GM18498 (cell line): ENCODE results near the gene TNFRSF12A.

Experiments
- ATAC-seq: cut with Tn5 transposase; IDR thresholded peaks from one replicate; pipeline ENCODE4 v1.9.1; 2021; ENCODE audit warnings: mild to moderate bottlenecking, moderate library complexity; ENCODE audit not compliant: unreplicated experiment

Gene TNFRSF12A

DNA sequence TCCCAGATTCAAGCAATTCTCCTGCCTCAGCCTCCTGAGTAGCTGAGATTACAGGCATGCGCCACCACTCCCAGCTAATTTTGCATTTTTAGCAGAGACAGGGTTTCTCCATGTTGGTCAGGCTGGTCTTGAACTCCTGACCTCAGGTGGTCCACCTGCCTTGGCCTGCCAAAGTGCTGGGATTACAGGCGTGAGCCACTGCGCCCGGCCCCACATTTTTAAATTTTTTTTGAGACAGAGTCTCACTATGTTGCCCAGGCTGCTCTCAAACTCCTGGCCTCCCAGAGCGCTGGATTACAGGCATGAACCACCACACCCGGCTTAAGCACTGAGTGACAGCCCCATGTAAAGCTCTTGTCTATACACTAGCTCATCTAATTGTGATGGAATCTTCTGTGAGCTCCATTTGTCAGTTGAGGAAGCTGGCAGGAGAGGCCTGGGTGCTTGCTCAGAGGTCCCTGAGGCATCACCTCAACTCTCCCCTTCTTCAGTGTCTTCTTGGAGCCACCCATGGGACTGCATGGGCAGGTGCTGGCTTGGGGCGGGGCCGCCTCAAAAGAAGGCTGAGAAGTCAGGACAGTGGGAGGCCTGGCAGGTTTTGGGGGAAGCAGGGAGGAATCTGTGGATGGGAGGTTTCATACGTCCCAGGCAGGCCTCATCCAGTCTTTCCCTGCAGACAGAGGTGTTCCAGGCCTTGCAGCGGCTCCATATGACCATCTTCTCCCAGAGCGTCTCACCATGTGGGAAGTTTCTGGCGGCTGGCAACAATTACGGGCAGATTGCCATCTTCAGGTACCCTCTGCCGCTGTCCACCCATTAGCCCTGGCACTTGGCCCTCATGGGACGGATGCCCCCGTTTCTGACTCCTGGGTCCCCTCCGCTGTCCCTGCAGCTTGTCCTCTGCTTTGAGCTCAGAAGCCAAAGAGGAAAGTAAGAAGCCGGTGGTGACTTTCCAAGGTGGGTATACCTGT is 5.1 kb downstream of the TNFRSF12A start:
- ATAC-seq = no peak

DNA sequence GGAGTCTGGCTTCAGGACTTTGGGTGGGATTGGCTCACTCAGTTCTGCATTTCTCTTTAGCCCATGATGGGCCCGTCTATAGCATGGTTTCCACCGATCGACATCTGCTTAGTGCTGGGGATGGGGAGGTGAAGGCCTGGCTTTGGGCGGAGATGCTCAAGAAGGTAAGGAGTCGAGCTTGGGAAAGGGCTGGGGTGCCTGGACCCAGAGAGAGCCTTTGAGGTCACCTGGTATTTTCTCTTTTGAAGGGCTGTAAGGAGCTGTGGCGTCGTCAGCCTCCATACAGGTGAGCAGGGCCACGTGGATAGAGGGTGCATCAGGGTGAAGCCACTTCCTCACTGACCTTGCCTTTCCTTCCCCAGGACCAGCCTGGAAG is 5.8 kb downstream of the TNFRSF12A start:
- no peak for ATAC-seq

DNA sequence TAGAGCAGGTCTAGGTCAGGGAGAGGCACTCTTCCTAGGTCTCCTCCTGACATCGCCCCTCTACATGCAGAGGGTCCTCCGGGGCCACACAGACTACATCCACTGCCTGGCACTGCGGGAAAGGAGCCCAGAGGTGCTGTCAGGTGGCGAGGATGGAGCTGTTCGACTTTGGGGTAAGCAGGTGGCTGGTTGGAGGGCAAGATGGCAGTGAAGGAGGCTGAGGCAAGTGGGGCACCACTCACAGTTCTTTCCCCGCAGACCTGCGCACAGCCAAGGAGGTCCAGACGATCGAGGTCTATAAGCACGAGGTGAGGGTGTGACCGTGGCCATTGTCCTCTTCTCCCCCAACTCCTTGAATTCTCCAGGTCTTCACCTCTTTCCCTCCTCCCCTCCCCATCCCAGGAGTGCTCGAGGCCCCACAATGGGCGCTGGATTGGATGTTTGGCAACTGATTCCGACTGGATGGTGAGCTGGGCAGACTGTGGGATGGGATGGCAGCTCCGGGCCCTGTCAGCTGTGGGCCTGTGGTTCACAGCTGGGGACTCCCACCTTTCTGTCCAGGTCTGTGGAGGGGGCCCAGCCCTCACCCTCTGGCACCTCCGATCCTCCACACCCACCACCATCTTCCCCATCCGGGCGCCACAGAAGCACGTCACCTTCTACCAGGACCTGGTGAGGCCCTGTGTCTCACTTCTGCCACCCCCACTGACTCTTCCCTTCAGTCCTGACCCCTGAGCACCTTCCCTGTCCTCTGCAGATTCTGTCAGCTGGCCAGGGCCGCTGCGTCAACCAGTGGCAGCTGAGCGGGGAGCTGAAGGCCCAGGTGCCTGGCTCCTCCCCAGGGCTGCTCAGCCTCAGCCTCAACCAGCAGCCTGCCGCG is 6.7 kb downstream of the TNFRSF12A start:
- ATAC-seq = no peak

DNA sequence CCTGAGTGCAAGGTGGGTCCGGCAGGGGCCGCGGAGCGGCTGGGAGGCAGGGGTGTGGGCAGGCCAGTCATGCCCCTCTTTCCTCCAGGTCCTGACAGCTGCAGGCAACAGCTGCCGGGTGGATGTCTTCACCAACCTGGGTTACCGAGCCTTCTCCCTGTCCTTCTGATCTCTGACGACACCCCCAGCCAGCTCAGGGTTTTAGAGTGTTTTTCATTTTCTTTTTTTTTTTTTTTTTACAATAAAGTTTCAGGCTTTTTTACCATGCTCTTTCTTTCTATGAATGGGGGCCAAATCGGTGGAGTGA is 7.3 kb downstream of the TNFRSF12A start:
- no peak for ATAC-seq

DNA sequence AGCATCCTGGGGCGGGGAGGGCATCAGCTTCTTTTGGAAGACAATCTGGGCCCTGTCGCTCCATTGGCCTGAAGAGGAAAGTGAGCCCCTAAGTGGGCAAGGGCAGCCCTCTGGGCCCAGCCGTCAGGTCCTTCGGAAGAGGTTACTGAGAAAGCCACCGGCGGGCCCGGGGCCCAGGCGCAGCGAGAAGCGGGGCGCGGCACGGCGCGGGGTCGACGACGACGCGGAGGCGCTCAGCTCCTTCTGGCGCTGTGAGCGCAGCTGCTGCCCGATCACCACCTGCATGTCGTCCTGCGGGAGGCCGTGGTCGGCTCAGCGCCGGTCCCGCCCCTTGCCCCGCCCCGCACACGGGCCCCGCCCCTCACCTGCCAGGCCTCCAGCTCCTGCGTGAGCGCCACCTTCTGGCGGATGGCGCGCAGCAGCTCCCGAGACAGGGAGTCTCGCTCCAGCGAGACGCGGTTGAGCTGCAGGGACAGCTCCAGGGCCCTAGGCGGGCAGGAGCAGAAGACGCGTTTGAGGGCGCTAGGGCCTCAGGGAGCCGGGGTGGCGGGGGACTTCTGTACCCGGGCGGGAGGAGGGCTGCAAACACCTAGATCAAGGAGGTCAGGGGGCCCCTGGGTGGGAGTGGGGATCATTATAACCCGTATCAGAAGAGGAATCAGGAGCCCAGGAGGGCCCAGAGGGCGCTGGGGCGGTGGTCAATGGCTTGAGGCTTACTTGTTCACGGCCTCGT is 8.0 kb downstream of the TNFRSF12A start:
- peak; percentile 31 for ATAC-seq

DNA sequence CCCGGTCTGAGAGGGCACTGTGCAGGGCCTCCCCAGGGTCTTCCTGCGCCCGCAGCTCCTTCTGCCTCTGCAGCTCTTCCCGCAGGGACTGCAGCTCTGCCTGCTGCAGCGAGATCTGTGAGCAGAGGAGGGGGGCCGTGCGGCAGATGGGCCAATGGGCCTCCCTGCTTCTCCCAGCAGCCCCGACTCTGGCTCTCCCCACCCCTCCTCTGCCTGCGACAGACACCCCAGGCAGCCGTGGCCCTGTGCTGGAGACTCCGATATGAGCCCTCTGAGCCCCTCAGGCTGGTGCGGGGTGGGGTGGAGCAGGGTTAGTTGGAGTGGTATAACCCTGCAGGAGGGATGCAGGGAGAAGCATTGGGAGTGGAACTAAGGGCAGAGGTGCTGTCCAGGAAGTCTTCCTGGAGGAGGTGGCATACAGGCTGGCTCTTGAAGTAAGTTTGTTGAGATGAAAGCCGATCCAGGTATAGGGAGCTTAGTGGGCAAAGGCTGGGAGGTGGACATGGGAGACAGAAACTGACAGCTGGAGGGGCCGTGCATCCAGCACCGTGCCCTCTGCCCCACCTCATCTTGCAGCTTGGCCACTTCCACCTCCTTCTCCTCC is 8.7 kb downstream of the TNFRSF12A start:
- no peak for ATAC-seq

DNA sequence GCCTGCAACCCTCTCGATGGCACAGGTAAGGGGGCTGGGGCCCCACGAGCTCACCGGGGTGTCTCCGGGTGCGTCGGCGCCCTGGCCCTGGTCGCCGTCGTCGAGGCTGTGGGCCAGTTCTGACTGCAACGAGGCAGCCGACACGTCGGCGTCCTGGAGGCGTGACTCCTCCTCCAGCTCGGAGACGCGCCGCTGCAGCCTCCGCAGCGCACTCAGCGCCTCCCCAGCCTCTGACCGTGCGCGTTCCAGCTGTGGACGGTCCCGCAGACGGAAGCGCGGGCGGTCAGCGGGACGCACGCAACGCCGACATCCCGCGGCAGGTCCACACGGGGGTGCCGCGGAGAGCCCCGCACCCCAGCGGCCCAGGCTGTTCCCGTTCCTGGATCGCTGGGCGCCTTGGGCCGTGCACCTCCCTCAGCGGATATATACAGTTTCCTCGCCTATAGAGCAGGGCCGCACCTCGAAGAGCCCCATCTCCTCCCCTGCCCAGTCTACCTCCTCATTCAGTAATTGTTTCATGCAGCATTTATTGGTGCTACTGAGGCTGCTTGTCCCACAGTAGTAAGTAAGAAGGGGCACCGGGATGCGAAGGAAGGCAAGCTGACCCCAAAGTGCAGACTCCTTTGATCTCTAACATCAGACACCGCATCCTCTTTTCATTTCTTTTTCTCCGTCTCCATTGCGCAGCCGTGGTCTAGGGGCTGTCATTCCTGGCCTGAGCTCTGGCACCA is 9.5 kb downstream of the TNFRSF12A start:
- no peak for ATAC-seq

DNA sequence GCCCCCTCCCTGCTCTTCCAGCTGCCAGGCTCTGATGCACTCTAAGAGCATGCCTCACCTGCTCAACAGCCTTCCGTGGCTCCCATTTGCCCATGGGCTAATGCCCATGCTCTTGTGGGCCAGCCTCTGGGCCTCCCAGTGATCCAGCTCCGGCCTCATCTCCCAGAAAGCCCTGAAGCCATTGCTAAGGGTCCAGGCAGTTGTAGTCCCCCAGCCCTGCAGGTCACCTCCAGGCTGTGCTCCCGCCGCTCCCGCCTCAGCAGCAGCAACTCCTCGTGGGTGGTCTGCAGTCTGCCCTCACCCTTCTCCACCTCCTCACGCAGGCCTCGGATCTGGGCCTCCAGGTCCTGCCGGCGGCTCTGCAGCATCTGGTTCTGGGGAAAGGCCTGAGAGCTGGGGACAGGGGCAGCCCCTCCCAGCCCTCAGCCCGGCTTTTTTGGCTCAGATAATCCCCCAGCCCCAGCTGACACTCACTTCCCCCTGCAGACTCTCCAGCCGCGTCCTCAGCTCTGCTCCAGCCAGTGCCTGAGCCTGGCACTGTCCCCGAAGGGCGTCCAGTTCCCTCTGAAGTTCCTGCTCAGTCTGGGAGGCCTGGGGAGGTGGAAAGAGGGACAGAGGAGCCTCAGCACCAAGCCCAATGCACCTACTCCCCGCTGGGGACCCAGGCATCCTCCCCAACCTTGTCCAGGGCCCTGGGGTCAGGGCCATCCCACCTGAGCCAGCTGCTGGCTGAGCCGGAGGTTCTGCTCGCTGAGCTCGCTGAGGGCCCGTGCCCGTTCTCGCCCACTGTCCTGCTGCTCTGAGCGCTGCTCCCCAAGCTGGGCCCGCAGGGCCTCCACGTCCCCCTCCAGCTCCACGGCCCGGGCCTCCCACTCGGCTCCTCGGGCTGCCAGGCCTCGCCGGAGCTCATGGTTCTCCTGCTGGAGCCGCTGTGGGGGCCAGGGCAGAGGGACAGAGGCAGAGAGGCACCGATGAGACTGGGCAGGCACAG is 10.3 kb downstream of the TNFRSF12A start:
- ATAC-seq = no peak

DNA sequence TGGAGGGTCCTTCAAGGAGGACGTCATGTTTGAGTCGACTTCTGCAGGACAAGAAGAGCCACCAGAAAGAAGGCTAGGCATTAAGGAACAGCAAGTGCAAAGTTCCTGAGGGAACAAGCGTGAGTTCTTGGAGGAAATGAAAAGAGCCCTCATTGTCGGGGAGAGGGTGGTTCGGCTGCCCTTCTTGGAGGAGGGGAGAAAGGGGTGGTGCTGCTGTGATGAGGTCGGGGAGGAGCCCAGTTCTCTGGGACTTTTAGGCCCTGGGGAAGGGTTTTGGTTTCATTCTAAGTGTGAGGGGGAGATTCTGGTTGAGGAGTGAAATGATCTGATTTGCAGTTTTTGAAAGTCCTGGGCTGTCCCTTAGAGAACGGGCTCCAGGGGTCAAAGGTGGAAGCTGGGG is 12.5 kb downstream of the TNFRSF12A start:
- ATAC-seq = no peak

DNA sequence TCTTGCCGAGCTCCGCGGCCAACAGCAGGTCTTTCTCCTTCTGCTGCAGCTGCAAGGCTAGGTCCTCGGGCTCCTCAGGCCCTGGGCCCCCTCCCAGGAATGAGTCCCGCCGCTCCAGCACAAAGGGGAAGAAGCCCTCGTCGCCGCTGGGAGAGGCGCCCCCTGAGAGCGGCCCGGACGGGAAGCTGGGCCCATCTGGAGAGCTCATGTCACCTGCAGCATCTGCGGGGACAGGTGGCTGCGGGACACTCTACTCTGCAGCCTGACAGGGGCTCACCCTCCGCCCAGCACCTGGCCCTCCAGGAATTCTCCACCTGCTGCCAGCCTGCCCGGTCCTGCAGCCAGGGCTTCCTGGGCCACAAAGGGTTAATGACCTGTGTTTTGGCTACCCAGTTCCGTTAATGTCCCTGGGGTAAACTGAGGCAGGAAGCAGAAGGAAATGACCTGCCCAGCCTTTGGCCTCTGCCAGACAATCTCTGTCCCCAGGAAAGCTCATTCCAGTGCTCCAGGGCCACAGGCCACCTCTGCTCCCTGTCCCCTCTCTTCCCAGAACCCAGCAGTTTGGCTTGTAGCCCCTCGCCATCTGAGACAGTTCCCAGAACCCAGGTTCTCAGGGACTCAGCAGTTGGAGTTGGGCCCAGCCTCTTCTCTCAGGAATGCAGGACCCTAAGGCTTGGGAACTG is 15.3 kb downstream of the TNFRSF12A start:
- no peak for ATAC-seq

DNA sequence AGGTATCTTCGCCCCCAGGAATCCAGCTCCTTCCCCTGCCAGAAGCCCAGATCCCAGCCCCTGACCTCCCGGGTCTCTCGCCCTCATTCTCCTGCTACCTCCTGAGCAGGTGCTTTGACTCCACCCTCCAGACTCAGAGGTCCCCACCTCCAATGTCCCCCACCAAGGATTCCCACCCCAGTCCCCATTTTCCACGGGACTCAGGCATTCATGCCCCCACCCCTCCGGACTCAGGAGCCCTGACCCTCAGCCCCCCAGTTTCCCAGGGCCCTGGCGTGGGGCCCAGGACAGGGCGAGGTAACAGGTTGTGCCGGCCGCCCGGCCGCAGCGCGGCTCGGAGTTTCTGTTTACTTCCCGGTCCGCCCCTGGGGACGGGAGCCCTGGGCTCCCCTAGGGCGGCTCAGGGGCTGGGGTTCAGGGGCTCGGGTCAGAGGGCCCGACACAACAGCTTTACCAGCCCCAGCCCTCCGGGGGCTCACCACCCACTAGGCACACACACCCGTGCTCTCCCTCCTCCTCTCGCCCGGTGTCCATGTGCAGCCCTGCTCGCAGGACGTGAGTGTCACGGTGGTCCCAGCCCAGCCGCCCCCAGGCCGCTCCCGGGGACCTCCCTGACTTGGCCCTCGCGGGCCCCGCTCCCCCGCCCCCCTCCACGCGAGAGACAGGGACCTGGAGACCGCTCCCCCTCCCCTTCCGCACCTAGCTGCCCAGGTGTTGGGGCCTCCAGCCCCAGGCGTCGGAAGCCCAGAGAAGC is 16.0 kb downstream of the TNFRSF12A start:
- ATAC-seq = no peak

DNA sequence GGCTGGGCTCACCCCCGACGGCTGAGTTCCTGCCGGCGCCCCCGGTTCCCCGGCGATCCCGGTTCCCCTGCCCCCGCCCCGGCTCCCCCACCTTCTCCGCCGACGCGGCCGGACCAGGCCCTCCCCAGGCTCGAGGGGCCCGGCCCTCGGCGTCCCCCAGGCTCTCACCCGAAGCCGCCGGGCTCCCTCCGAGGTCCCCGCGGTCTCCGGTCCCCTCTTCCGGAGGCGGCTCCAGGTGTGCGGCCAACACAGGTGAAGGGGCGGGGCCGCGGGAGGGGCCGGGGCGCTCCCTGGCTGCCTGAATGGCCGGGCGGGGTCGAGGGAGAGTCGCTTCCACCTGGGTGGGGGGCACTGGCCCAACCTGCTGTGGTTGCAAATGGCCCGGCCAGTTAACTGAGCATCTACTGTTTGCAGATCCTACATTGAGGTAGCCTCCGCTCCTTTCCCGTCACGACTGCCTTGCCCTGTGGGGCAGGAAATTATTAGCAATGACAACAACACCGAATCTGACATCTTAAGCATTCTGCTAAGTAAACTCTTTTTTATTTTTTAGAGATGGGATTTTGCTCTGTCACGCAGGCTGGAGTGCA is 16.7 kb downstream of the TNFRSF12A start, which contains the start of gene BICDL2:
BICDL2 (minus strand) TSS at position 219 of the 590 bp plus-strand sequence. CDS start 1,448 bp downstream, outside the sequence.
- no peak for ATAC-seq

DNA sequence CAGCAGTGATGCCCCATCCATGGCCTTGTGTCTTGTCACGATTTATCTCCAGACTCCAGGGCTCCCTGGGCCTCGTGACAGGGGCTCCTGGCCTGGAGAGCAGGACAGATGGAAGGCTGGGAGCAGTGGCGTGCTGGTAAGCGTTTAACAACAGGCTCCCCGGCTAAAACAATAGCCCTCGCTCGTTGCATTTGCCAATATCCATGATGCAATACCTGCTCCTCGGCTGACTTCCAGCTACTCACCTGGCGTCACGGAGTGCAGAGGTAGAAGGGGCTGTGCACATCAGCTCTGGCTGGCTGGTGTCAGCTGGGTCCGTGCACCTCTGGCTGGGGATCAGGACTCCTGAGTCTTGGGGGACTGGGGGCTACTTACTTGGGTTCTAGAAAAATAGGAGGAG is 18.1 kb downstream of the TNFRSF12A start:
- ATAC-seq = no peak

DNA sequence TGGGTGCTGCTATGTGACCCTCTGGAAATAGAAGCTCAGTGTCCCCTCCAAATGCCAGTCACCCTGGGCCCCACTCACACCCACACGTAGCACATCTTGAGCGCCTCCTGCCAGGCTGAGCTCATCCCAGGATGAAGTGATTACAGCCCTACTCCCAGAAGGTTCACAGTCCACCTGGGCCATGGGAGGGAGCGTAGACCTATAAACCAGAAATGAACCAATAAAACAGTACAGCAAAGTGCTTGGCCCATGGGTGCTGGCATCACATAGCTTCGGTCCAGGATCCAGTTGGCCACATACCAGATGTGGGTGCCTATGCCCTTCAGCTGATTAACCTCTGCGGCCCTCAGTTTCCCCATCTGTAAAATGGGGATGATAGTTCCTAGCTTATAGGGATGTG is 18.7 kb downstream of the TNFRSF12A start:
- ATAC-seq = no peak

DNA sequence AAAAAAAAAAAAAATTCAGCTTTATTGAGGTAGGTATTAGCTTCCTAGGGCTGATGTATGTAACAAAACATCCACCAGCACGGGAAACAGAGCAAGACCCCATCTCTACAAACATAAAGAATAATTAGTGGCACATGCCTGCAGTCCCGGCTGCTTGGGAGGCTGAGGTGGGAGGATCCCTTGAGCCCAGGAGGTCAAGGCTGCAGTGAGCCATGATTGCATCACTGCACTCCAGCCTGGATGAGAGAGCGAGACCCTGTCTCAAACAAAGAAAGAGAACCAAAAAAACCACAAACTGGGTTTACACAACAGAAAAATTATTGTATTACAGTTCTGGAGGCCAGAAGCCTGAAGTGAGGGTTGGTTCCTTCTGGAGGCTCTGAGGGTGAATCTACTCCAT is 22.2 kb downstream of the TNFRSF12A start:
- no peak for ATAC-seq

DNA sequence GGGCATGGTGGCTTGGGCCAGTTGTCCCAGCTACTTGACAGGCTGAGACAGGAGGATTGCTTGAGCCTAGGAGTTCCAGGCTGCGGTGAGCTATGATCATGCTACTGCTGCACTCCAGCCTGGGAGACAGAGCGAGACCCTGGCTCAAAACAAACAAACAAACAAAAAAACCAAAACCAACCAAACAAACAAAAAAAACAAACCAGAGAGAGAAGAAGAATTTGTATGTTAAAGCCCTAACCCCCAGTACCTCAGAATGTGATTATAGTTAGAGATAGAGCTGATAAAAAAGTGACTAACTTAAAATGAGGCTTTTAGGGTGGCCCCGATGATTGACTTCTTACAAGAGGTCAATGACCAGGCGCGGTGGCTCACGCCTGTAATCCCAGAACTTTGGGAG is 24.5 kb downstream of the TNFRSF12A start:
- ATAC-seq = no peak
